GM18498 (cell line): ENCODE data around the gene NFIX.
A peak's percentile ranks its signal among the peaks of the same experiment; 100 is the strongest.

Source experiments
- ATAC-seq: cut with Tn5 transposase; IDR thresholded peaks from one replicate; pipeline ENCODE4 v1.9.1; 2021; ENCODE audit warnings: mild to moderate bottlenecking, moderate library complexity; ENCODE audit not compliant: unreplicated experiment

The NFIX gene

GRCh38 chr19:13089139-13089856, 94.0 kb downstream of the NFIX start:
- ATAC-seq = no peak

GRCh38 chr19:13089857-13090507, 94.7 kb downstream of the NFIX start:
- ATAC-seq = no peak

DNA sequence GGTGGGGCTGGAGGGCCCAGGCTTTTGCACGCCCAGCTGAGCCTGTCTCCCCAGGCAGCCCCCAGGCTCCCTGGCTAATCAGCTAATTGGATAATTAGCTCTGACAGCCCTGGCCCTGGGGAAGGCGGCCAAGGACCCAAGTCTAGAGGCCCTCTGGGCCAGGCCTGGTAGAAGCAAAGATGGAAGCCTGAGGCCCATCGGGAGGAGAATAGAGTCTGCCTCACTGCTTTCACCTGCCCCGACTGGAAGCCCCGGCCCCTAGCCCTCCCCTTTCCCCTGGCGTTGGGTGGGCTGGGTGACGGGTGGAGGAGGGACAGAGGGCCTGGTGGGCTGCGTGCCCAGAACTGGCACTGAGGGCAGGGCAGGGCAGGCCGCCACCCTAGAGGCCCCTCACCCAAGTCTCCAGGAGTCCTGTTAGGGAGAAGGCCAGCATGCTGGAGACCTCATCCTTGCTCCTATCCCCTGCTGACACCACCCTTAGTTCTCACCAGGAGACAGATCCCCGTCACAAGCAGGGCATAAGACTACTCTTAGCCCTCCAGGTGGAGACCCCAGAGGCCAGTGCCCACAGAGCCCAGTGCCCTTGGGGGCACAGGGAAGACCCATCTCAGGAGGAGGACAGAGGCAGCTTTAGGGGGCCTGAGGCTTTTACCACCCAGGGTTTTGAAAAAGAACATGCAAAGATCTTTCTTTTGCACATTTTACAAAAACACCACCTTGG, 95.4 kb downstream of the NFIX start:
- no peak for ATAC-seq

- no peak for ATAC-seq
These were observed 96.3 kb downstream of the NFIX start for GRCh38 chr19:13091400-13092157.

- ATAC-seq = no peak
These were observed 96.9 kb downstream of the NFIX start for GRCh38 chr19:13092158-13092543.

DNA sequence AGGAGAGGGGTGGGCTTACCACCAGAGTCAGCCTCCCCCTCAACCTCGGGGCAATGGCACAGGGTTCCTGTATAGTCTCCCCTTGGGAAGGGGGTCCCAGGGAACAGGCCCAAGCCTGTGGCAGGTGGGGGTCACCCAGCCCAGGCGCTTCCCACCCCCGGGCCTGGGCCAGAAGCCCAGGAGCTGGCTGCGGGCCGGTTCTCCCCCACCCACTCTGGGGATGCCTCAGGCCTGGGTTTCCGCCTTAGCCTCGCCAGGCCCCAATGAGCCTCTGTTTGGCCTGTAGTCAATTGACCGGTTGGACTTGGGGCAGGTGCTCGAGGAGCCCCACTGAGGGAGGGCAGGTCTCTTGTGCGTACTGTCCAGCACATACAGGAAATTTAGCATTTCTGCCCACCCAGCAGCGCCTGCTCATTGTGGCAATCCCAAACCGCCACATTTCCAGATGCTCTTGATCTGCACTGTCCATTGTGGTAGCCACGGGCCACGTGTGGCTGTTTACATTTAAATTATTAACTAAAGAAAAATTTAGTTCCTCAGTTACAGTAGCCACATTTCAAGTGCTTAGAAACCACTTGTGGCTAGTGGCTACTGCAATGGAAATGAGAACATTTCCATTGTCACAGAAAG, 97.4 kb downstream of the NFIX start:
- ATAC-seq = no peak

- ATAC-seq = peak; percentile 46
These were observed 98.3 kb downstream of the NFIX start for GRCh38 chr19:13093407-13094105.

- no peak for ATAC-seq
These were observed 98.8 kb downstream of the NFIX start for GRCh38 chr19:13094106-13094504.

DNA sequence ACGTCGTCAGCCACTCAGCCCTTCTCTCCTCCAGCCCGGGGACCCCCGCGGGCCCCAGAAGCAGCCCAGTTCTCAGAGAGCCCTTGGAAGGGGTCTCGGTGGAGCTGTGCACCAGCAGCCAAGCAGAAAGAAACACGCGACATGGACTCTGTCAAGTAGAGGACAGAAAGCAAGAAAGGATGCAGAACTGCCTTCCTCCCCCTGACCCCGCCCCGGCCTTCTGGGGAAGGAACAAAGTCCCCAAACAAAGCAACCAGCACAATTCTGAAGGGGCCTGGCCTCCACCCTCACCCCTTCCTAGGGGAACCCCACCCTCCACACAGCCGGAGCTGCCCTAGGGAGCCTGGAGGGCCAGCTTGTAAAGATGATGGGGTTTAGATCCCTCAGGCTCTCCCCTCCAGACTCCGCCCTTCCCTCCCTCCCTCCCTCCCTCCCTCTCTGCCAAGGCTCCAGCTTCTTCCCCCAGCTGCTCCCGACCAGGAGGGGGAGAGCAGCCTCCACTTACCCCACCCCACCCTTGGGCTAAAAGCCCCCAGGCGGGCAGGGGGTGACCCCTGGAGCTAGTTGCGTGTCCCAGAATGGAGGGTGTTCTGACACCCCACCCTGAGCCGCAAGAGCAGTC, 99.6 kb downstream of the NFIX start:
- ATAC-seq = no peak

- ATAC-seq = no peak
These were observed 100.1 kb downstream of the NFIX start for GRCh38 chr19:13095393-13095784.

- ATAC-seq = no peak
These were observed 101.0 kb downstream of the NFIX start for GRCh38 chr19:13095934-13096927.

DNA sequence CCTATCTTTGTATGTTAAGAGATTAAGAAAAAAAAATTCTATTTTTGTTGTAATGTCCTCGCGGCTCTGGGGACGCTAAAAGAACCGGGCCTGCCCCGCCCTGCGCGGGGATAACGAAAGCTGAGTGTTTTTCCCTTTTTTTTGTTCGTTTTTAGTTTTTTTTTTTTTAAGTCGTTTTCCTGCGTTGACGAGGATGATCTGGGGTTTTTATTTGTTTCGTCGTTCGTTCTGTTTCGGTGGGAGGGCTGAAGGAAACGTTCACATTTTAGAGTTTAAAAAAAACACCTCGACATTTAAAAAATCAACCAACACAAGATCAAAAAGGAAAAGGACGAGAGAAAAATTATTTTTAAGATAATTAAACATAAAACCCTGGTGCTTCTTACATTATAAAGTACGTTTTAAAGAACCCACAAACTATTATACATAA, 101.8 kb downstream of the NFIX start:
- ATAC-seq = no peak

DNA sequence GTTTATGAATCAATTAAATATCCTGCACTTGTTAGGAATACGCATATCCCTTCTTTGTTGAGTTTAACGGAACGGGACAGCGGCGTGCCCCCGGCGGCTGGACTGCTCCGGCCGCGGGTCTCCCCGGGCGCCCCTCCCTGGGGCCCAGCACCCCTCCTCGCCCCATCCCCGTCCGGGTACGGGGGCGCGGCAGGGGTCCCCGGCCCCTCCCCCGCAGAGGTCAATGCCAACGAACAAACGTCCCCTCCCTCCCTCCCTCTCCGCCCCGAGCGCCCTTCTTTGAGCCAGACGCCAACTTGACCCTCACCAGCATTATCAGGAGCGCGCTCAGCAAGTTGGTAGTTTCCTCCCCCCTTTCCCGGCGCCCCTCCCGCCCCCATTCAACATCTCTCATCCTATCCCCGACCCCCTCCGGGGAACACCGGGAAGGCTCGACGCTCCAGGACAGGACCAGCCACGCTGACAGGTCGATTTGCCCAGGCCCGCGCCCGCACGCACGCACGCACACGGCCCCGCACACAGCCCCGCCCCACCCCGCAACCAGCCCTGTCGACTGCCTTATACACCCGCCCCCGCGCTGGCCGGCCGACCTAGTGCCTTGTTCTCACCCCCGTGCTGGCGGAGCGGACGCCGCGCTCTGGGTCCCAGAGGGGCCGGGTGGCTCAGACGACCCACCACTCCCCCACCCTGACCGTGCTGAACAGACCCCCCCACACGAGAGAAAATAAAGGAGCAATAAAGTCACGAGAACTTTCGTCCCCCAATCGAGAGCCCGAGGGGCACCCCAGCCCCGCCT, 102.4 kb downstream of the NFIX start:
- ATAC-seq = no peak

DNA sequence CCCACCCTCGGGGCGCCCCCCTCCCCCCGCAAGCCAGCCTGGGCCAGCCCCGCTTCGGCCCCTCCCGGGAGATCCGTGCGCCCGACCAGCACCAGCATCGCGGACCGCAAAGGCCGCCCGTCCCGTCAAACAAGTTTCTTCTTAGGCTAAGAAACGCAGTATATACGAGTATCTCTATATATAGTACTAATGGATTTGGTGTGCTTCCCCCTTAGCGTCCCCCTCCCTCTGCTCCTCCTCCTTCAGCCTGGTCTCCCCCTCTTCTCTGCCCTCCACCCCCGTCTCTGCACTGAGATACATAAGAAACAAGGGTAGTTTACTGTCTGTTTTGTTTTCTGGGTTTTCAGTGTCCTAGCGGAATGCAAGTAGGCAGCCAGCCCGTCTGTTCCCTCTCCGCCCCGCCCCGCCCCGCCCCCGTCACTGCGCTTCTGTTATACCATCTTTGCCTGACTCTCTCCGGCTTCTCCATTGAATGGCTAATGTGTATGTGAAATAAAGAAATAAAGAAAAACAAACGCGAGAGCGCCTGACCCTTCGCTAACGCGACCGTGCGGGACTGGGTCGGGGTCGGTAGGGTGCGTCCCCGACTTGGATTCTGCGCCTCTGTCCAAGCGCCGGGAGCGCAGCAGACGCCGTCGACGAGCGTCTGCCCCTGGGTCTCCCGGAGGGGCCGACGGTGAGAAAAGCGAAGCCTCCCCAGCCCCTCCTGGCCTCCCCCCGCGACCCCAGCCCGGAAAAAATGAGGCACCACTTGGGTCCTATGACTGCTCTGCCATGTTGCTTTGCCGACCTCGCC, 103.2 kb downstream of the NFIX start:
- no peak for ATAC-seq

DNA sequence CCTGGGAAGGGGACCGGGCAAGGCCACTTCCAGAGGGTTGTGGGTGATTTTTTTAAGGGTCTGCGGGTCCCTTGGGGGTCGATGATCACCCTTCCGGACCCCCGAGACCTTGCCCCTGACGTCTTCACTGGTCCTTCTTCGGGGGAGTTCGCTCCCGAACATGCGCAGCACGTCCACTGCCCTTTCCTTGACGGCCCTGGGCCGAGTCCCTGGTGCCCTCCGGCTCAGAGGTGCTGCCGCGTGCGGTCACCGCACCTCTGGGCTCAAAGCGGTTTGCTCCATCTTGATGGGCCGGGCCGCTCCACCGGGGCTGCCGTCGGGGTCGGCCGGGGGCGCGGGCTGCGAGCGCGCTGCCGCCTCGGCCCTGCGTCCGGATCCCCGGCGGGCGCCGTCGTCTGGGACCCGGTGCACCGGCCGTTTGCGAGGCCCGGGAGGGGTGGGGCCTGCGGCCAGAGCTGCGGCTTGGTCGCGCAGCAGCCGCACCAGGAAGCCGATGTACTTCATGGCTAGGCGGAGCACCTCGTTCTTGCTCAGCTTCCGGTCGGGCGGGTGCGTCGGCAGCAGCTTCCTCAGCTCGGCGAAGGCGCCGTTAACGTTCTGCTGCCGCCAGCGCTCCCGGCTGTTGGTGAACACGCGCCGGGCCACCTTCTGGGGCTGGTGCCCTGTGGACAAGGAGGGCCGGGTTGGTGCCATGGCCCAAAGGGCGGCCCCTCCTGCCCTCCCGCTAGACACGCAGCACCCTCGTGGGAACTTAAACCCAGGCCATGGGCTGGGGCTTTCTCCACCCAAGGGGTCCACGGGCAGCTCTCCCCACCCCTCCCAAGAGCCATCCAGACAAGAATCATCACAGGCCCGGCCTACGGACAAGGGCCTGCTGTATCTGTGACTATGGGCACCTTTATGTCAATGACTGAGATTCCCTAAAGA, 104.1 kb downstream of the NFIX start:
- no peak for ATAC-seq

GRCh38 chr19:13100031-13100588, 104.8 kb downstream of the NFIX start:
- ATAC-seq = no peak
